Neural cell (in vitro differentiated cells): ENCODE results near the gene CLTCL1. TPM values are rescaled to one million over a fixed set of nuclear protein-coding genes. Genes with fewer than 3 reads are reported as not detected.

ENCODE experiments used
- H2AFZ ChIP-seq: fragments of 200-600, 300-800 bp; sonication (generic), shearing (Covaris generic); 2 replicates; pipeline ENCODE4 v1.6.0; 2014; ENCODE audit warnings: low read depth, mild to moderate bottlenecking, antibody characterized with exemption, low read length, moderate library complexity
- H3F3A ChIP-seq: fragments of 200-600 bp; shearing (Covaris generic); 2 replicates; pipeline ENCODE4 v1.6.1; 2016; ENCODE audit warnings: mild to moderate bottlenecking, moderate library complexity, mixed read lengths, antibody characterized with exemption, low read length; ENCODE audit not compliant: insufficient read depth, poor library complexity, severe bottlenecking
- H3K27ac ChIP-seq: fragments of 200-600, 300-800 bp; sonication (generic), shearing (Covaris generic); 2 replicates; pipeline ENCODE4 v1.5.1; 2014; ENCODE audit warnings: mild to moderate bottlenecking, low read length, moderate library complexity
- H3K27me3 ChIP-seq: fragments of 300-800, 200-600 bp; sonication (generic), shearing (Covaris generic); 2 replicates; pipeline ENCODE4 v1.6.0; 2014; ENCODE audit warnings: mild to moderate bottlenecking, low read depth, low read length, moderate library complexity; ENCODE audit not compliant: insufficient read depth
- H3K36me3 ChIP-seq: fragments of 300-800, 200-600 bp; sonication (generic), shearing (Covaris generic); 2 replicates; pipeline ENCODE4 v1.5.1; 2014; ENCODE audit warnings: mild to moderate bottlenecking, antibody characterized with exemption, low read length, moderate library complexity; ENCODE audit not compliant: insufficient read depth
- H3K4me2 ChIP-seq: fragments of 300-800, 200-600 bp; sonication (generic), shearing (Covaris generic); 2 replicates; pipeline ENCODE4 v1.6.0; 2014; ENCODE audit warnings: mild to moderate bottlenecking, low read length
- H3K4me3 ChIP-seq: fragments of 300-800, 200-600 bp; sonication (generic), shearing (Covaris generic); 2 replicates; pipeline ENCODE4 v1.5.1; 2014; ENCODE audit warnings: mild to moderate bottlenecking, low read length, moderate library complexity
- H3K79me2 ChIP-seq: fragments of 200-600 bp; shearing (Covaris generic); replicated peaks from 2 replicates; pipeline ENCODE4 v1.6.0; 2014; ENCODE audit warnings: mild to moderate bottlenecking, low read length, moderate library complexity; ENCODE audit not compliant: insufficient read depth
- H3K9ac ChIP-seq: fragments of 300-800, 200-600 bp; sonication (generic), shearing (Covaris generic); 2 replicates; pipeline ENCODE4 v1.6.1; 2016; ENCODE audit warnings: mild to moderate bottlenecking, low read length, mixed read lengths
- H3K9me2 ChIP-seq: fragments of 200-600 bp; shearing (Covaris generic); 2 replicates; pipeline ENCODE4 v1.6.1; 2016; ENCODE audit warnings: mild to moderate bottlenecking, low read length, mixed read lengths; ENCODE audit not compliant: insufficient read depth
- H3K9me3 ChIP-seq: fragments of 200-600, 300-800 bp; sonication (generic), shearing (Covaris generic); 2 replicates; pipeline ENCODE4 v1.6.1; 2016; ENCODE audit warnings: mild to moderate bottlenecking, mixed run types, low read length, moderate library complexity, mixed read lengths
- H4K20me1 ChIP-seq: fragments of 200-600 bp; shearing (Covaris generic); 2 replicates; pipeline ENCODE4 v1.6.1; 2016; ENCODE audit warnings: mild to moderate bottlenecking, mixed run types; ENCODE audit not compliant: insufficient read depth
- EP300 ChIP-seq: fragments of 450-650 bp; conservative IDR thresholded peaks from 2 replicates; pipeline ENCODE4 v1.6.1; 2014; ENCODE audit warnings: antibody characterized with exemption, mild to moderate bottlenecking, moderate library complexity; ENCODE audit not compliant: poor library complexity, severe bottlenecking
- EZH2 ChIP-seq: fragments of 200-600, 300-800 bp; shearing (Covaris generic), sonication (generic); IDR thresholded peaks from 2 replicates; pipeline ENCODE4 v1.6.1; 2014; ENCODE audit warnings: antibody characterized with exemption, low read length, borderline replicate concordance, mild to moderate bottlenecking; ENCODE audit not compliant: insufficient read depth, poor library complexity, severe bottlenecking
- MXI1 ChIP-seq: fragments of 450-650 bp; conservative IDR thresholded peaks from 2 replicates; pipeline ENCODE4 v1.6.1; 2014; ENCODE audit warnings: antibody characterized with exemption, mild to moderate bottlenecking; ENCODE audit not compliant: poor library complexity, severe bottlenecking
- POLR2AphosphoS5 ChIP-seq: IDR thresholded peaks from 2 replicates; pipeline ENCODE4 v1.6.1; 2012
- RAD21 ChIP-seq: fragments of 450-650 bp; conservative IDR thresholded peaks from 2 replicates; pipeline ENCODE4 v1.6.1; 2014; ENCODE audit warnings: antibody characterized with exemption, mild to moderate bottlenecking, moderate library complexity
- SMC3 ChIP-seq: fragments of 450-650 bp; conservative IDR thresholded peaks from 2 replicates; pipeline ENCODE4 v1.6.1; 2014; ENCODE audit warnings: antibody characterized with exemption, mild to moderate bottlenecking, moderate library complexity; ENCODE audit not compliant: poor library complexity
- TAF1 ChIP-seq: IDR thresholded peaks from 2 replicates; pipeline ENCODE4 v1.6.1; 2012; ENCODE audit warnings: low read depth
- polyA plus RNA-seq: library from polyadenylated mRNA; depleted of rRNA; stranded (reverse); fragments of >200 nt; gene quantifications from 2 replicates; pipeline ENCODE4 v1.2.3, GENCODE V29; 2014
- TF ChIP-seq, protein P1 (sequence below): fragments of 450-650 bp; IDR thresholded peaks from 2 replicates; pipeline ENCODE4 v1.5.1; 2014; ENCODE audit warnings: antibody characterized with exemption, mild to moderate bottlenecking, moderate library complexity; ENCODE audit not compliant: poor library complexity, severe bottlenecking
- TF ChIP-seq, protein P2 (sequence below): IDR thresholded peaks from 2 replicates; pipeline ENCODE4 v1.6.1; 2012; ENCODE audit warnings: borderline replicate concordance

CLTCL1 gene
- polyA plus RNA-seq, 1 donor from 2014 or later, result 7.8 TPM

DNA sequence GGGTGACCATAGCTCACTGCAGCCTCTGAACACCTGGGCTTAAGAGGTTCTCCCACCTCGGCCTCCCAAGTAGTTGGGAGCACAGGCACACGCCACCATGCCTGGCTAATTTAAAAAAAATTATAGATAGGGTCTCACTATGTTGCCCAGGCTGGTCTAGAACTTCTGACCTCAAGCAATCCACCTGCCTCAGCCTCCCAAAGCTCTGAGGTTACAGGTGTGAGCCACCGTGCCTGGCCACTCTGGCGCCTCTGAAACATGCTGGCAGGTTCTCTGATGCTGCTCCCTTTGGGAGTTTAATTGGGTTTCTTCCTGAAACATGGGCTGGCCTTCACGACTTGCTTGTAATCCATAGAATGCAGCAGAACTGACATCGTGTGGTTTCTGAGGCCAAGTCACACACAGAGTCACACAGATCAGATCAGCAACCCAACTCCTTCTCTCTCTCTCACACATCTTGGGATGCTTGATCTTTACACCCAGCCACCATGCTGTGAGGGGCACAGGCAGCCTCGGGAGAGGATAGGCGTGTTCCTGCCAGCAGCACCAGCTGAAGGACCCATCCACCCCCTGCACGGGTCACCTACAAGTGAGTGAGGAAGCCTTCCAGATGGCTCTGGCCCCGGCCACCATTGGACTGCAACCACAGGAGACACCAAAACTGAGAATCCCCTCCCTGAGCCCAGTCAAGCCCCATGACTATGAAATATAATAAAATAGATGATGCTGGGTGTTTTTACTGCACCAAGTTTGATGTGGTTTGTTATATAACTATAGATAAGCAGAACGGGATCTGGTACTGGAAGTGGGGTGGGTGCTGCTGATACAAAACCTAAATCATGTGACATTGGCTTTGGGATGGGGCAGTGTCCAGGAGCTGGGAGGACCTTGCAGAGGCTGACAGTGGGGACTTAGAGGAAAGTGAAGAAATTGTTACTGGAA is 138.3 kb downstream of the CLTCL1 start:
- H3K9me2 ChIP-seq, result no peaks in the 10 kb centered on the region
- no peak overlapping the region for H3K4me2 ChIP-seq
- no peak overlapping the region for H3K9ac ChIP-seq
- H3K79me2 ChIP-seq, result no peaks in the 10 kb centered on the region
- H2AFZ ChIP-seq, result no peak overlapping the region
- no peak overlapping the region for H3K4me3 ChIP-seq
- peaks cover 6% of the 10 kb centered on the region for H3K9me3 ChIP-seq
- H3K27ac ChIP-seq, result no peak overlapping the region
- no peaks in the 10 kb centered on the region for H4K20me1 ChIP-seq
- TF ChIP-seq POLR2AphosphoS5 (no peak), EP300 (no peak), TAF1 (no peak), MXI1 (no peak), EZH2 (no peak), SMC3 (no peak), RAD21 (no peak)
- TF ChIP-seq, protein P1, sequence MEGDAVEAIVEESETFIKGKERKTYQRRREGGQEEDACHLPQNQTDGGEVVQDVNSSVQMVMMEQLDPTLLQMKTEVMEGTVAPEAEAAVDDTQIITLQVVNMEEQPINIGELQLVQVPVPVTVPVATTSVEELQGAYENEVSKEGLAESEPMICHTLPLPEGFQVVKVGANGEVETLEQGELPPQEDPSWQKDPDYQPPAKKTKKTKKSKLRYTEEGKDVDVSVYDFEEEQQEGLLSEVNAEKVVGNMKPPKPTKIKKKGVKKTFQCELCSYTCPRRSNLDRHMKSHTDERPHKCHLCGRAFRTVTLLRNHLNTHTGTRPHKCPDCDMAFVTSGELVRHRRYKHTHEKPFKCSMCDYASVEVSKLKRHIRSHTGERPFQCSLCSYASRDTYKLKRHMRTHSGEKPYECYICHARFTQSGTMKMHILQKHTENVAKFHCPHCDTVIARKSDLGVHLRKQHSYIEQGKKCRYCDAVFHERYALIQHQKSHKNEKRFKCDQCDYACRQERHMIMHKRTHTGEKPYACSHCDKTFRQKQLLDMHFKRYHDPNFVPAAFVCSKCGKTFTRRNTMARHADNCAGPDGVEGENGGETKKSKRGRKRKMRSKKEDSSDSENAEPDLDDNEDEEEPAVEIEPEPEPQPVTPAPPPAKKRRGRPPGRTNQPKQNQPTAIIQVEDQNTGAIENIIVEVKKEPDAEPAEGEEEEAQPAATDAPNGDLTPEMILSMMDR, result no peak
- TF ChIP-seq, protein P2, sequence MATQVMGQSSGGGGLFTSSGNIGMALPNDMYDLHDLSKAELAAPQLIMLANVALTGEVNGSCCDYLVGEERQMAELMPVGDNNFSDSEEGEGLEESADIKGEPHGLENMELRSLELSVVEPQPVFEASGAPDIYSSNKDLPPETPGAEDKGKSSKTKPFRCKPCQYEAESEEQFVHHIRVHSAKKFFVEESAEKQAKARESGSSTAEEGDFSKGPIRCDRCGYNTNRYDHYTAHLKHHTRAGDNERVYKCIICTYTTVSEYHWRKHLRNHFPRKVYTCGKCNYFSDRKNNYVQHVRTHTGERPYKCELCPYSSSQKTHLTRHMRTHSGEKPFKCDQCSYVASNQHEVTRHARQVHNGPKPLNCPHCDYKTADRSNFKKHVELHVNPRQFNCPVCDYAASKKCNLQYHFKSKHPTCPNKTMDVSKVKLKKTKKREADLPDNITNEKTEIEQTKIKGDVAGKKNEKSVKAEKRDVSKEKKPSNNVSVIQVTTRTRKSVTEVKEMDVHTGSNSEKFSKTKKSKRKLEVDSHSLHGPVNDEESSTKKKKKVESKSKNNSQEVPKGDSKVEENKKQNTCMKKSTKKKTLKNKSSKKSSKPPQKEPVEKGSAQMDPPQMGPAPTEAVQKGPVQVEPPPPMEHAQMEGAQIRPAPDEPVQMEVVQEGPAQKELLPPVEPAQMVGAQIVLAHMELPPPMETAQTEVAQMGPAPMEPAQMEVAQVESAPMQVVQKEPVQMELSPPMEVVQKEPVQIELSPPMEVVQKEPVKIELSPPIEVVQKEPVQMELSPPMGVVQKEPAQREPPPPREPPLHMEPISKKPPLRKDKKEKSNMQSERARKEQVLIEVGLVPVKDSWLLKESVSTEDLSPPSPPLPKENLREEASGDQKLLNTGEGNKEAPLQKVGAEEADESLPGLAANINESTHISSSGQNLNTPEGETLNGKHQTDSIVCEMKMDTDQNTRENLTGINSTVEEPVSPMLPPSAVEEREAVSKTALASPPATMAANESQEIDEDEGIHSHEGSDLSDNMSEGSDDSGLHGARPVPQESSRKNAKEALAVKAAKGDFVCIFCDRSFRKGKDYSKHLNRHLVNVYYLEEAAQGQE, result no peak
- H3K27me3 ChIP-seq, result peaks cover 52% of the 10 kb centered on the region
- H3F3A ChIP-seq, result no peaks in the 10 kb centered on the region
- H3K36me3 ChIP-seq, result no peaks in the 10 kb centered on the region

DNA sequence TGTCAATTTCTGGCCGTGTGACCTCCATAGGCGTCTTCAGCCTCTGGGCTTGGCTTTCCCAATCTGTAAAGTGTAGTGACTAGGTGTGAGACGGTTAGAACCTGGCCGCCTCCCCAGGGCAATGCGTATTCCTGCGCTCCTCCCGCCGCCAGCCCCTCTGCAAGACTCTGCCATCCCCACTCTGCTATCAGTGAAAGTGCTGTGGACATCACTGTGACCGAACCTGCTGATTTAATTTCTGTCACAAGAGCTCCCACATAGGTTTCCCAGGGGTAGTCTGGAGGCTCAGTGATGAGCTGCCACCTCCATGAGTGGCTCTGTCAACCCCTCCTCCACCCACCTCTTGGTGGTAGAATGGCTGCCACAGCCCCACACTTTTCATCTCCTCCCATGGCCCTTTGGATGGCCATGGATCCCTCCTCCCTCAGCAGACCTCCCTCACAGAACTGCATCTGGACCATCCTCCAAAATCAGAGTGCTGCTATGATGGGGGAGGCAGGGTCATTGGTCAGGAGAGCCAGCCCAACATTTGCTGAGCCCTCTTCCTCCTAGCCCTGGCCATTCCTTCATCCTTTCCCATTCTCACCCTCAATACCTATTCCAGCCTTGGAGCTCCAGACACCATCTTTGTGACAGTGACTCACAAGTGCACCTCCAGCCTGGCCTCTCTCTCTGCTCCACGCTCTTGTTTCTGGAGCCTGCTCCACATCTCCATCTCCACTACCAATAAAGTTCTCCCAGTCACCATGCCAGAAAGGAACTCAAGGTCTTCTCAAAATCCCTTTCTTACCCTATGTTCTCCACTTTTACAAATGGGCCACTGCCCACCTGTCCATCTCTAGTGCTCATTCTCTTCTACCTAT is 140.0 kb downstream of the CLTCL1 start:
- no peaks in the 10 kb centered on the region for H3K36me3 ChIP-seq
- H3K4me2 ChIP-seq, result no peak overlapping the region
- H3K9me3 ChIP-seq, result peaks cover 6% of the 10 kb centered on the region
- no peak overlapping the region for H3K4me3 ChIP-seq
- peaks cover 68% of the 10 kb centered on the region for H3K27me3 ChIP-seq
- H3K9ac ChIP-seq, result no peak overlapping the region
- no peak overlapping the region for H3K27ac ChIP-seq
- no peaks in the 10 kb centered on the region for H4K20me1 ChIP-seq
- H3F3A ChIP-seq, result no peaks in the 10 kb centered on the region
- no peak overlapping the region for H2AFZ ChIP-seq
- no peaks in the 10 kb centered on the region for H3K79me2 ChIP-seq
- TF ChIP-seq EP300 (no peak), EZH2 (no peak), TAF1 (no peak), RAD21 (no peak)
- no peaks in the 10 kb centered on the region for H3K9me2 ChIP-seq
